Measurements from ENCODE around the gene PDE4B.

PDE4B gene

GRCh38 chr1:66284746-66285145 is 492.1 kb downstream of the PDE4B start:
- DNase-seq (ENCODE audit: low read depth, low spot score), result no peak

GRCh38 chr1:66285618-66286270 is 493.0 kb downstream of the PDE4B start:
- DNase-seq (ENCODE audit: low read depth, low spot score), result no peak

- no peak for DNase-seq (ENCODE audit: low read depth, low spot score)
Observed at GRCh38 chr1:66286307-66286706, 493.6 kb downstream of the PDE4B start.

DNA sequence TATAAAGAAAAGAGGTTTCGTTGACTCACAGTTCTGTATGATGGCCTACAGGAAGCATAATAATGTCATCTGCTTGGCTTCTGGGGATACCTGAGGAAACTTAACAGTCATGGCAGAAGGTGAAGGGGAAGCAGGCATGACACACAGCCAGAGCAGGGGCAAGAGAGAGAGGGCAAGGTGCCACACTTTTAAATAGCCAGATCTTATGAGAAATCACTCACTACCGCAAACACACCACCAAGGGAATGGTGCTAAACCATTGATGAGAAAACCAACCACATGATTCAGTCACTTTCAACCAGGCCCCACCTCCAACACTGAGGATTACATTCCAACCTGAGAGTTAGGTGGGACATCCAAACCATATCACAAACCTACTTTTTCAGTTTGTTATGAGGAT is 495.4 kb downstream of the PDE4B start:
- DNase-seq (ENCODE audit: low read depth, low spot score), result no peak

DNA sequence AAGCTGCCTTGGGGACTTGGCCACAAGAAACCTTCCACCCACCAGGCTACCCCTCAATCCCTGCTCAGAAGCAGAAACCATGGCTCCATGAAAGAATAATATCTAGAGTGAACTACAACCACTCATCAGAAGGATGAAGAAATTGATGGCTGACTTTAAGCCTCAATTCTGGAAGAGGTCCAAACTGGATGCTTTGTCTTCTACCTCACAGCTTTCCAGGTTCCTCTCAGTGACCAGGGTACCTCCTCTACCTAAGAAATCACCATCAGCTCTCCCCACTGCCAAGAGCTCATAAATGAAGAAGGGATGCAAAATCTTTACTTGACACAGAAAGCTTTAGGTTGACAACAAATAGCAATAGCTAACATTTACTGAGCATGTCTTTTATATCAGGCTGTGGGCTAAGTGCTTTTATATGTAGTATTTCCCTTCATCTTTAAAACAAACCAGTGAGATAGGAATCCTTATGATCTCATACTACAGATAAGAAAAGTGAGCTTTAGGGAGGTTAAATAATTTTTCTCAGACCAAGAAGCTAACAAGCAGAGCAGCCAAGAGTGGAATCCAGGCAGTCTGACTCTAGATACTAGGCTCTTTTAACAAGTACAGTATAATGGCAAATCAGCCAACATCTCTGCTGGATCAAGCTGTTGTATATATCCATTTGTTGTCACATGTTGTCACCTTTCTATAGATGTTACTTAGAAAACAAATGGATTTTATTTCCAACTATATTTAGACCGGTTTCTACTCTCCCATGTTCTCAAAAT is 498.3 kb downstream of the PDE4B start:
- no peak for DNase-seq (ENCODE audit: low read depth, low spot score)

- DNase-seq (ENCODE audit: low read depth, low spot score), result no peak
Observed at GRCh38 chr1:66291531-66291864, 498.8 kb downstream of the PDE4B start.

- DNase-seq (ENCODE audit: low read depth, low spot score), result no peak
Observed at GRCh38 chr1:66292305-66292704, 499.6 kb downstream of the PDE4B start.

DNA sequence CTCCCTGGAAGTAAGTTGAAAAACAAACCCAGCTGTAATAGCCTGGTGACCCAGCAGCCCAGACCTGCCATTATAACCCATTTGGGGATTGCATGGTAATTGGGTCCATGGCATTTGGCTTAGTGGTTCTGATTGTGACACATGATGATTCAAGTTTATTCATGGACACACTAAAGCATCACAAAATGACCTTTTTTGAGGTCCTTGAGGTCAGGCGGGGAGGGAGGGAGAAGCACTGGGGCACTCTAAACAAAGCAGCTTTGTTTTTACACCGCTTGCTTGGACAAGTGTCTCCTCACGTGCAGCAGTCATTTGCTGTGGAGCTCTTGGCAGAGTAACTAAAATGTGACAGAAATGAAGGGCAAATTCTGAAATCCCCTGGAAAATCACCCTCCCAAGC is 500.2 kb downstream of the PDE4B start:
- DNase-seq (ENCODE audit: low read depth, low spot score), result no peak

DNA sequence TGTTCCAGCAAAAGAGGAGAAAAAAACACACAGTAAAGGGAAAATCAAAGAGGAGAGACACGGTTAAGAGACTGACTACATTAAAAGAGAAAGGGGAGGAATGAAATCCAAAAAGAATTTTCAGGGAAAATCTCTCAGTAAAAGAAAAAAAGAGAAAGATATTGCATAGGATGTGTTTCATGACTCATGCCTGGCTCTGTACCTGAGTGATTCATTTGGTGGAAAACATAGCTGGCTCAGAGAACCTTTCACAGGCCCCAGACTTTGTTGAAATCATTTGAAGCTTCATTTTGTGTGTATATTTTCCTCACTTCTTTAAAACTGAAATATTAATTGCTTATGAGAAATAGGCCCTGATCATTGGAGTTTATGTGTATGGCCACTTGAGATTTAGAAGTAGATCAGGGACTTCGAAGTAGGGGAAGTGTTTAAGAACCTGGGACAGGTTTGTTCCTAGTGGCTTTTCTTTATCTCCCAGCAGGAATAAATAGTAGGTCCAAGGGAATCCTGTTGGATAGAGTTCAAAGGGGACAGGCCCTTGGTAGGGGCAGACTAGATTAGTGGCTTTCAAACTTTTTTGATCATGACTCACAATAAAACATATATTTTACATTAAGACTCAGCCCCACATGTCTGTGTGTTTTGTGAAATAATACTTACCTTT is 502.1 kb downstream of the PDE4B start:
- DNase-seq (ENCODE audit: low read depth, low spot score), result peak; percentile 77

GRCh38 chr1:66295803-66296202 is 503.1 kb downstream of the PDE4B start:
- no peak for DNase-seq (ENCODE audit: low read depth, low spot score)

GRCh38 chr1:66296370-66296769 is 503.7 kb downstream of the PDE4B start:
- no peak for DNase-seq (ENCODE audit: low read depth, low spot score)

DNA sequence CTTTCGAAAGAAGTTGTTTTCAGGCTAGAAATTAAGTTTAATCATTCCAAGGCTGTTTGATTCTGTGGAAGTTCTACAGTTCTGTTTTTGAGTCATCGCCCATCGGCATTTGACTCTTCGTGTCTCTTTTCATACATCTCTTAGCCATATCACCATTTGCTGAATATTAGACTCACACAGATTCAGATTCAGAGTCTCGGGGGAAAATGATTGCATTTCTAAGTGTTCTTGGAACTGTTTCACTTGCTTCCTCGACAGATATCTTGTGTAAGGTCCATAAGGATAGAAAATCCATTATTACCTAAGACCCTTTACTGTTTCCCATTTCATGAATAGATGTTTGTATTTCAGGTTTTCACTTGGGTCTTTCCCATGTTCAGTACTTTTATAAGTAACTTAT is 504.3 kb downstream of the PDE4B start:
- no peak for DNase-seq (ENCODE audit: low read depth, low spot score)

- DNase-seq (ENCODE audit: low read depth, low spot score), result peak; percentile 81
Observed at GRCh38 chr1:66298464-66298863, 505.8 kb downstream of the PDE4B start.

DNA sequence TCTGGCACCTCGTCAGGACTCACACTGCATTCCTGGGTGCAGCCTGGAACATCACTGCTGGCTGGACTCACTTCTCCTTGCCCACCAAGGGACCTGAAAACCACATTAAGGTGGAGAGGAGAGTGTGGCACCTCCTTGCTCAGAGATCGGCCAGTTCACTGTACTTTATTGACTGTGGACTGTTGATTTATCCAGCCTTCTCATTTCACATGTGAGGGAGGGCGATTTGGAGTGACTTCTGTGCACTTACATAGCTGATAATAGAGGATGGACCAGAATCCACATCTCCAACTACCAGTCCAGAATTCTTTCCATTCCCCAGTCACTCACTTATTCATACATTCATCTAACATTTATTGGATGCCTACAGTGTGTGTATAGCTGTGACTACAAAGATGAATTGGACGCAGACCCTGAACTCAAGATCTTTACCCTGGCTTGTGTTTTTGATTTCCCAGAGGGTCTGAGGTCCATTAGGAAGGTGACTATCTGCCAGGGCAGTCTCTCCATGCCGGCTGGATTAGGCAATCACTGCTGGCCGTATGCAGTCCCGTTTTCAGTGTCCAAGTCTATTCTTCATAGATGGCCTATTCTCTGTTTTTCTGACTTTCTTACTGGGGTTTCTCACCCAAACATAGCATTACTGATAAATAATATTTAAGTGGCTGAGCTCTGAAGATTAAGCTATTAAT is 507.7 kb downstream of the PDE4B start:
- no peak for DNase-seq (ENCODE audit: low read depth, low spot score)

DNA sequence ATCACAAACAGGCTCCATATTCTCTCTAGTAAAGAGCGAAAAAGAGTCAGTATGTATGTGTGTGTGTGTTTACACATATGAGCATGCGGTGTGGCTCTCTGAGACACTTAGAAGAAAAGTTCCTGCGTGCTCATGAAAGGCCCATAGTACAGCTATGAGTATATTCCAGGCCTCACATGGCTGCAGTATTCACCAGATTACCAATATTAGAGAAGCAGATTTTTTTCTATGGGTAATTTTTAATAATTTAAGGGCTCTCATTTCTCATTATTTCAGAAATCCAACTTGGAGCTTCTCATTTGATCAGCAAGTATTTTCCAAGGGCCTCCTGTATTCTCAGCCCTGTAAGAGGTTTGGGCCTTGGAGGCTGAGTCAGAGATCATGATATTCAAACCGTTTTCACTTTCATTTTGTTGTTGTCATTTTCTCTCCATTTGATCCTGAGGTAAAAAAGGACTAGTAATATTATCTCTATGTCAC is 508.3 kb downstream of the PDE4B start:
- DNase-seq (ENCODE audit: low read depth, low spot score), result peak; percentile 30

GRCh38 chr1:66302184-66302742 is 509.6 kb downstream of the PDE4B start:
- DNase-seq (ENCODE audit: low read depth, low spot score), result no peak

DNA sequence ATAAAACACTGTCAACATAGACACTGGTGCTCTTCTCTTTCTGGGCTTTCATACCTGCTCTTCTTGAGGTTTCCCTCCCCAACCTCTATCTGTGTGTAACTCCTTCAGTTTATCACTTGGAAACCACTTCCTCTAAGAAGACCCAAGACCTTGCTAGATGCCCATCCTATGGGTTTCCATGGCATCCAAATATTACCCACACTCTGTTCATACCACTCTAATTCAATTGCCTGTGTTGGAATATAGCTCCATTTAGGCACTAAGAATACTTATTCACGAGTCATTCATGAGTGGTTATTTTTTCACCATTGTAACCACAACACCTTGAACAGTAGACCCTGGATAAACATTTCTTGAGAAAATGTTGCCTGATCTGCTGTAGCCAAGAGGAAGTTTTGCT is 510.1 kb downstream of the PDE4B start:
- no peak for DNase-seq (ENCODE audit: low read depth, low spot score)

DNA sequence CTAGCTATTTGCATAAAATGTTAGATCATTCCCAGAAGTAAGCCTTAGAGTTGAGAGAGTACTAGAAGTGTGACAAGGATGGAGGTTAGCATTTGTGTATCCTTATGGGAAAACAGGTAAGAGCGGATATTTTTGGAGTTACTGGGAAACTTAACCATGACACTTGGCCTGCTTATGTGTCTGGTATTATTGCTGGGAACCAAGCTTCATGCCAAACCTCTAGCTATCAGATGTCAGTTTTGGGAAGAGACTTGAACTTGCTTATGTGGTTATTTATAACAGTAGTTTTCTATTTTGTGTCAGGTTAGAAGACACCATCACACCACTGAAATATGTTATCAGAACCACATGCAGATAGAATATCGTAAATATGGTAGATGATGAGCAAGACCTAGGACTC is 511.0 kb downstream of the PDE4B start:
- no peak for DNase-seq (ENCODE audit: low read depth, low spot score)

- DNase-seq (ENCODE audit: low read depth, low spot score), result no peak
Observed at GRCh38 chr1:66304128-66304527, 511.4 kb downstream of the PDE4B start.

DNA sequence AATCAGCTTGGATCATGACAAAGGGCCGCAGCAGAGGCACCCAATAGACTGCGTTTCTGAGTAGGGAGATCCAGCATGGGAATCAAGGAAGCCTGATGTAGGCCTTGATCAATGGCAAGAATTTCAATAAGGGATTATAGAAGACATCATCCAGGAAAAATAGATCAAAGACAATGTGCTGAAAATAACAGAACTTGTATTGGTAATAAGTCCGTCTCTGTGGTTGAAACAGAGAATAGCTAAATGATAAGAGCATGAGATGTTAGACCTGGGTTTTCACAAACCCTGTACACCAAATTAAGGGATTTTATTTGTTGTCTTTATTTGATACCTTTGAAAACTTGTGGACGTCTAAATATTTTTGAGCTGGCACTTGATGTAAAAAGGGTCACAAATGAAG is 513.2 kb downstream of the PDE4B start:
- DNase-seq (ENCODE audit: low read depth, low spot score), result no peak

DNA sequence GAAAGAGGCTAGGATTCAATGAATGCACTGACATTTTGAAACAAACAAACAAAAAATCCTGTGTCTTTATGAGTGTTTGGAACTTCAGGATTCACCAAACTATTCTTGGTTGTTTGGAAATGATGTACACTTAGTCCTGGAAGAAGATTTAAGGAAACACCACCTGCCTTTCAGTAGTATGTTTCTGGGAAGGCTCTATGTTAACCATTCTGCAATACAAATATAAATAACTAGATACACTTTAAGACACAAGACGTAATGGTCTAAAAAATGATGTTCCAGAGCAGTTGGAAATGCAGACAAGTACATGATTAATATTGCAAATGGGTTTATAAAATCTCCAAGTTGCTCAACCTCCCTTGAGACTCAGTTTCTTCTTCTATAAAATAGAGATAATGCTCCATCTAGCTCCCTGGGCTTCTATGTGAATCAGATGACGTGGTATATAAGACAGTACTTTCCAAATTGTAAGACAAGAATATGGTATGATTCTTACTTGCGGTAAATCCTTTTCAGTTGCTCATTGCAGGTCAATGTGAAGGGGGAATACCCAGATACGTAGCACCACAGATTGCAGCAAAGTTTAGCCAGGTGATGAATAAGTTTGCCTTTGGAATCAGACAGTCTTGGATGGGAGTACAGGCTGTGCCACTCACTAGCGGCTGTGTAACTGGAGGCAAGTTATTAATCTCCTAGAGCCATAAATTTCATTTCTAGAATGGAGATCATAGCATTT is 516.5 kb downstream of the PDE4B start:
- DNase-seq (ENCODE audit: low read depth, low spot score), result no peak
